Activated CD8-positive, alpha-beta memory T cell treated with anti-CD3 and anti-CD28 coated beads, Interleukin-2, amount 50 U/mL, for 4 hours (primary cell): Measurements from ENCODE around the gene NOVA2.
A peak's percentile ranks its signal among the peaks of the same experiment; 100 is the strongest.

Experiments used
- DNase-seq: peaks from one replicate; pipeline ENCODE4 v3.0.0-alpha.2; 2020

Gene NOVA2

DNA sequence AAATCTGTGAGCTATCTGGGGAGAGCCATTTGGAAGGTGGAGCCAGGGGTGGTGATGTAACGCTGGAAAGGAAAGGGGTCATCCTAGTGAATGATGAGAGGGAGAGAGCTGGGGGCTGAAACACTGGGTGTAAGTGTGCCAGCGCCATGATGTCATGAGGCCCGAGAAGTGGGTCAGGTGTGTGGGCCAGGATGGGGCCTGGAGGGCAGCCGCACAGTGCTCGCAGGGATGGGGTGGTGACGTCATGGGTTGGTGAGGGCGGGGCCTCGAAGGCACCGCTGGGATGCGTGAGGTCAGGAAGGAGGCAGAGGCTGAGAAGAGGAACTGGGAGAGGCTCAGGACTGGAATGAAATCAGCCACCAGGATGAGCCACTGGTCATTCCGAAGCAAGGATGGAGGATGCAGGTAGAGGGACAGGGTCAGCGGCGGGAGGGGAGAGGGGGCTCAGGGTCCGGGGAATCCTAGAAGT, 26.0 kb upstream of the NOVA2 start:
- DNase-seq: no peak

DNA sequence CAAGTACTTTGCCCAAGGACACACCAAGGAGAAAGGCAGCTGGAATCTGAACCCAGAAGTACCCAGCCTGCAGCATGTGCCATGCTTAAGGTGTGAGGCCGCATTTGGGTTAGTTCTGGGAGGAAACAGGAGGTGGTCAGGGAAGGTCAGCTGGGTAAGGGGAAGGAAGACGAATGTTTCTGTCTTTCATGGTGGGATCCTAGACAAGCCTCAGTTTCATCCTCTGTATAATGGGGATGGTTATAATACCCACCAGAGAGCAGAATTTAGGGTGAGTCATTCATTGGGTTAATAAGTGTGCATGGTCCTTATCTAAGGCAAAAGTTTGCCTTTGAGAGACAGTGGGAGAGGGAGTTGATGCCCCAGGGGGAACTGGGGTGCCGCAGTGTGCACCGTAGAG, 25.2 kb upstream of the NOVA2 start:
- no peak for DNase-seq

- no peak for DNase-seq
Measured at GRCh38 chr19:45996933-45997332, 23.3 kb upstream of the NOVA2 start.

DNA sequence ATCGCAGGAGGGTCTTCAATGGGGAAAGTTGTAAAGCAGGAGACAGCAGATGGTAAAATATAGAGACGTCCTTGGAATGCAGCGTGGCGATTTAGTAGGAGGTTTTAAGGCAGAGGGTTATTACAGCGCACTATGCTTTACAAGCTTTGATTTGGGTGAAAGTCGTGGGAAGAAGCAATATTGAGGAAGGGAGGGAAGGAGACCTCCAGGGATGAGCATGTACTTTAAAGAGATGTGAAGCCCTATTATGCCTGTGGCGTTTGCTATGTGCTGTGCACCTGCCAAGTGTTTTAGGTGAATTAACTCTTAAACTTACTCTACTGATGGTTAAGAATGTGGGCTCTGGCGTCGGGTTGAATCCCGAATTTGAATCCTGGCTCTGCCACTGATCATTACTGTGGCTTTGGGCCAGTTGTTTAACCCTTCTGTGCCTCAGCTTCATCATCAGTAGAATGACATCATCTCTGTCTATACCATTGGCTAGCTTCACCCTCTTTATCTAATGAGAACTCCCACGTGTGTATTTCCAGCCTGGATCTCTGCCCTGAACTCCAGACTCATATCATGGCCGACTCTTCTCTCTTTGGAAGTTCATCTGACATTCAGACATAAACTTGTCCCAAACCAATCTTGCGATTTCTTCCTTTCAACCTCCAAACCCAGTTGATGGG, 22.2 kb upstream of the NOVA2 start:
- DNase-seq: no peak

- DNase-seq: peak; percentile 92
Measured at GRCh38 chr19:45994998-45995714, 21.5 kb upstream of the NOVA2 start, which contains the start of gene CCDC61. Gene CCDC61 (plus strand): TSS chr19:45995467. CDS start chr19:46003019, 7,552 bp downstream.

DNA sequence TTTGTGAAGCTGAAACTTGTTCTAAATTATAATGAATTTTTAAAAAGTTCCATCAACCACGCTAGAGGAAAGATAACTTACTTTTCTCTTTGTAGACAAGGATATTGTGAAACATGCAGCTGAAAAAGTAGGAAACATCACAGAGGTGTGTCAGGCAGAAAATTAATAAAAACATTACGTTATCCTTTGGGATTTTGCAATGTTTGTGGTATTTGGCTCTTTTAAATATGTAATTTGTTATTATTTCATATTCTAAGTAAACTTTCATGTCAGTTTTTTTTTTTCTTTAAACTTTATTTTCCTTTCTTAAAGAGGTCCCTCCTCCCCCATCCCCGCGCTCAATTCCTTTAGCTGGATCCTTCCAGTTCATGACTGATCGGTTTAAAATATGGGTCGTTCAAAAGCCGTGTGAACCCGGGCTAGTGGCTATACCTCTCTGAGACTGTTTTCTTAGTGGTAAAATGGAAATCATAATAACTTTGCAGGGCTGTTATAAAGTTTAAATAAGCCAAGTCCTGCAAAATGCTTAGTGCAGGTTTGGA, 20.9 kb upstream of the NOVA2 start:
- no peak for DNase-seq

DNA sequence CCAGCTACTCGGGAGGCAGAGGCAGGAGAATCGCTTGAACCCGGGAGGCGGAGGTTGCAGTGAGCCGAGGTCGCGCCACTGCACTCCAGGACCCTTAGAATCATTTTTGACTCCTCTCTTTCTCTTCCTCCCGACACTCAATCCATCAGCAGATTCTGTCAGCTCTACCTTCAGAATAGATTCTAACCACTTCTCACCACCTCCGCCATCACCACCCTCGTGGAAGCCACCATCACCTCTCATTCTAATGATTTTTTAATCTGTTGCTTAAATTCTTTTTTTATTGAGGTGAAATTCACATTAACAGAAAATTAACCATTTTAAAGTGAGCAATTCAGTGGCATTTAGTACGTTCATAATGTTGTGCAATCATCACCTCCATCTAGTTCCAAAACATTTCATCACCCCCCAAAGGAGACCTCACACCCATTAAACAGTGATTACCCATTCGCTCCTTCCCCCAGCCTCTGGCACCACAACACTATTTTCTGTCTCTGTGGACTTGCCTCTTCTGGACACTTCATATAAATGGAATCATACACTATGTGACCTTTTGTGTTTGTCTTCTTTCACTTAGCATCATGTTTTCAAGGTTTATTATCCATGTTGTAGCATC, 16.6 kb upstream of the NOVA2 start:
- no peak for DNase-seq

DNA sequence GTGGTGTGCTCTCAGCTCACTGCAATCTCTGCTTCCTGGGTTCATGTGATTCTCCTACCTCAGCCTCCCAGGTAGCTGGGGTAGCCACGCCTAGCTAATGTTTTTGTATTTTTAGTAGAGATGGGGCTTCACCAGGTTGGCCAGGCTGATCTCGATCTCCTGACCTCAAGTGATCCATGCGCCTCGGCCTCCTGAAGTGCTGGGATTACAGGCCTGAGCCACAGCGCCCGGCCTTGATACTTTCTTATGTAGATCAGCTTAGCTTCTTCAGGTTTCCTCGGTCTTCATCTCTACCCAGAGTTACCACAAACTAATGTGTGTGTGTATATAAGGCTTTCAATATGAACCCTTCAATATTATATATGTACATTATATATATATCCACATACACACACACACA, 11.7 kb upstream of the NOVA2 start:
- no peak for DNase-seq

DNA sequence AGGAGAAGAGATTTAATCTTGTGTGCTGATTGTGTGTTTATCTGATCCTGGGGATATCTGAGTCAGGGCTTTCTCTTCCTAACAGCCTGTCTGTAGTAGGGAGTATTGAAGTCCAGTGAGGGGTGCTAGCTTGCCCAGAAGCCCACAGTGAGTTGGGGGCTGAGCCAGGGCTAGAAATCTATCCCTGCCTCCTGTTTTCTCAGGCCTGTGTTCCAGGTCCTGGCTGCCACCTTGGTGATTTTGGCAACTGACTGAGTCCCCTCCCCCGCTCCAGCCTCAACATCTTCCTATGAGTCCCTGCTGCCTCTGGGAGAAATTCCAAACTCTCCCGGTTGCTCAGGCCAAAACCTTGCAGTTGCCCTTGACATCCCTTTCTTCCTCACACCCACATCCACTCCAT, 7.7 kb upstream of the NOVA2 start:
- DNase-seq: no peak

- DNase-seq: no peak
Measured at GRCh38 chr19:45978156-45978555, 4.5 kb upstream of the NOVA2 start.

DNA sequence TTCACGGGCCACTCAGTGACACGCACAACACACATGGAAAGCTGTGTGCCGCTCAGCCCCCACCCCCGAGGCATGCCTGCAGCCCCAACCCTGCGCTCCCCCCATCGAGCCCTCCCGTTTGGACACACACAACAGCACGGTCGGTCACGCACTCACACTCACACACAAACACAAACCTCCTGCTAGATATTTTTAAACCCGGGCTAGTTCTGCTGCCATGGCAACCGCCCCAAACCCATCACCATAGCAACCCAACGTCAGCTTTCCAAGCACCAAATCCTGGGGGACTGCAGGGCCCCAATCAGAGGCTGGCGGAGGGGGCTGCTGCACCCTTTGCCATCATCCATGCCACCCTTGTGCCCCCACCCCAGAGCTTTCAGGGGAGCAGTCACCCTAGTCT, 2.5 kb upstream of the NOVA2 start:
- DNase-seq: no peak

- no peak for DNase-seq
Measured at GRCh38 chr19:45975306-45976070, 1.8 kb upstream of the NOVA2 start.

GRCh38 chr19:45972947-45973540, 621 bp downstream of the NOVA2 start:
- no peak for DNase-seq

- DNase-seq: peak; percentile 32
Measured at GRCh38 chr19:45972081-45972946, 1.4 kb downstream of the NOVA2 start.

DNA sequence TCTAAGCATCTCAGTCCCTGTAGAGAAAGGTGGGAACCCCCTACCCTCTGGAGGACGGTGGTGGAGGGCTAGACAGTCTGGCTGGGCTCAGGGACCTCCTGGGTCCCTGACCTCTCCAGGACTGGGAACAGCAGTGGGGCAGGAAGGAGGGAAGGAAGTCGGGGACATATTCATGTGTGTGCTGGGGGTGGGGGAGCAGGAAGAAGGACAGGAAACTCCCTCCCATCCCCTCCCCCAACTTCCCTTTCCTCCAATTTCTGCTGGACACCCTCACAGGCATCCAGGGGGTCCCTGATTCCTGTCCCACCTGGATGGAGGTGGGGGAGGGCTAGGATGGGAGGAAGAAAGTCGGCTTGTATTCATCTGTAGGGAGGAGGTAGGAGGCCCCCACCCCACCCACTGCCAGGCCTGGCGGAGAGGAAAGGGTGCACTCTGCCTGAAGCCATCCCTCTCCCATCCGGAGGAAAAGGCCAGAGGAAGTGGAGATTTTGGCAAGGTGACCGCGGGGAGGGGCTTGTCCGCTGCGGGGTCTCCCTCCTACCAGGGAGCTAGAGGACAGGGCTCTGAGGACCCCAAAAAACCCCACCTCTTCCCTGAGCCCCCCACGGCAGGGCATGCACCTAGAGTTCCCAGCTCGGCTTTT, 2.3 kb downstream of the NOVA2 start:
- no peak for DNase-seq

- no peak for DNase-seq
Measured at GRCh38 chr19:45969676-45970075, 4.0 kb downstream of the NOVA2 start.

DNA sequence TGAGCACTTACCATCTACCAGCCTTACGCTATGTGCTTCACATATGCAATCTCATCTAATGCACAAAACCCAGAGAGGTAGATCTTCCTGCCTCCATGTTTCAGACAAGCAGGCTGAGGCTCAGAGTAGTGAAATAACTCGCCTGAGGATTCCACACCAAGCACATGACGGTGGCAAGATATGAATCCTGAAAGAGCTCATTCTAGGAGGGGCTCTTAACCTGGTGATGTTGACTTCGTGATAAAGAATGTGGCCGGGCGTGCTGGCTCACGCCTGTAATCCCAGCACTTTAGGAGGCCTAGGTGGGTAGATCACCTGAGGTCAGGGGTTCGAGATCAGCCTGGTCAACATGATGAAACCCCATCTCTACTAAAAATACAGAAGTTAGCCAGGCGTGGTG, 5.0 kb downstream of the NOVA2 start:
- DNase-seq: no peak

DNA sequence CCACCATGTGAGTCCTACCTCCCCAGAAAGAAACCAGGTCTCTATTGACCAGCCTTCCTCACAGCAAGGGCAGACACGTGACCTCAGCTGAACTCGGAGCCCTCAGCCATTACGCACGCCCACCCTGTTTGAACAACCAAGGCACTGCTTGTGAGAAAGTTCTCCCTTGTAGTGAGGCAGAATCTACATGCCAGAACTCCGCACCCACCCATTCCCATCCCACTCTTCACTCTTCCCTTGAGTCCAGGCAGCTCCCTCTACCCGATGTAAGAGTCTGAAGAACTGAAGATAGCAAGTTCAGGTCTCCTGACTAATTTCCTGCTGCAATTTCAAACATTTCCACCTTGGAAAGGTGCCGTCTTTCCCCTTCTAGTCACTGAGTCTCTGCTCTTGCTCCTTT, 6.4 kb downstream of the NOVA2 start:
- no peak for DNase-seq

- DNase-seq: no peak
Measured at GRCh38 chr19:45962021-45962420, 11.6 kb downstream of the NOVA2 start.

GRCh38 chr19:45960595-45961235, 12.9 kb downstream of the NOVA2 start:
- DNase-seq: no peak
